Mucosa of descending colon (tissue), 3 donors: Measurements from ENCODE around the gene ERFL. TPM values are rescaled to one million over a fixed set of nuclear protein-coding genes. Genes with fewer than 3 reads are reported as not detected.

Experiments used
- ATAC-seq: fragments of 200-7000 bp; cut with Tn5 transposase; one replicate; pipeline ENCODE4 v1.9.1; 2020; ENCODE audit warnings: mild to moderate bottlenecking, moderate library complexity
- DNase-seq, 3 donors: peaks; one replicate each; pipeline ENCODE4 v3.0.0-alpha.2; 2020
- H3K36me3 ChIP-seq: fragments of 200-600 bp; one replicate; pipeline ENCODE4 v1.8.0; 2021; ENCODE audit warnings: low read depth, mild to moderate bottlenecking
- H3K4me1 ChIP-seq: fragments of 200-600 bp; one replicate; pipeline ENCODE4 v1.8.0; 2021; ENCODE audit warnings: low read depth, mild to moderate bottlenecking
- H3K4me3 ChIP-seq: fragments of 200-600 bp; one replicate; pipeline ENCODE4 v1.8.0; 2021; ENCODE audit warnings: mild to moderate bottlenecking
- H3K9me3 ChIP-seq: fragments of 200-600 bp; one replicate; pipeline ENCODE4 v1.8.0; 2021; ENCODE audit warnings: mild to moderate bottlenecking
- intact Hi-C, 2 donors: fragments of 100-400 bp; cut with DNase I in 1 of 2; cut with micrococcal nuclease in 1 of 2; formaldehyde crosslinking; loops; one replicate each; pipeline versions ENCODE4 v1.11.0 to v1.11.1; 2022; cut with DNase I, micrococcal nuclease
- total RNA-seq, 3 donors: library from RNA; stranded (reverse); fragmentation: NEBNext Ultra II Directional in 2 of 3; extraction: Animal tissue kit (Norgen Biotek cat#: 25700) in 2 of 3; gene quantifications; one replicate each; pipeline versions ENCODE4 v1.2.1 to v1.2.4, GENCODE V29; 2021 to 2023
- TF ChIP-seq, protein P1 (sequence below): fragments of 200-600 bp; IDR thresholded peaks from one replicate; pipeline ENCODE4 v1.8.0; 2022; ENCODE audit warnings: antibody characterized with exemption, mild to moderate bottlenecking
- donor health status: DM: no; HTN: no; CAD: no; lungs with moderate emphysema.
- donor health status: DM: no; HTN: no; CAD: no.
- donor health status: DM: no; HTN: yes; CAD: no.

The ERFL gene
- total RNA-seq, 3 donors from 2014 or later = 0.70 to 1.1 (median 0.98) TPM

GRCh38 chr19:41932259-41932719, 4.0 kb upstream of the ERFL start:
- ATAC-seq (no peak), DNase-seq (peak in 1 of 3 donors; percentile 44)
- Histone ChIP-seq H3K9me3 (no peaks in the 10 kb centered on the region), H3K4me1 (peaks cover 17% of the 10 kb centered on the region), H3K4me3 (no peak overlapping the region), H3K36me3 (no peaks in the 10 kb centered on the region)
- intact Hi-C loops = no loop called here
- TF ChIP-seq, protein P1, sequence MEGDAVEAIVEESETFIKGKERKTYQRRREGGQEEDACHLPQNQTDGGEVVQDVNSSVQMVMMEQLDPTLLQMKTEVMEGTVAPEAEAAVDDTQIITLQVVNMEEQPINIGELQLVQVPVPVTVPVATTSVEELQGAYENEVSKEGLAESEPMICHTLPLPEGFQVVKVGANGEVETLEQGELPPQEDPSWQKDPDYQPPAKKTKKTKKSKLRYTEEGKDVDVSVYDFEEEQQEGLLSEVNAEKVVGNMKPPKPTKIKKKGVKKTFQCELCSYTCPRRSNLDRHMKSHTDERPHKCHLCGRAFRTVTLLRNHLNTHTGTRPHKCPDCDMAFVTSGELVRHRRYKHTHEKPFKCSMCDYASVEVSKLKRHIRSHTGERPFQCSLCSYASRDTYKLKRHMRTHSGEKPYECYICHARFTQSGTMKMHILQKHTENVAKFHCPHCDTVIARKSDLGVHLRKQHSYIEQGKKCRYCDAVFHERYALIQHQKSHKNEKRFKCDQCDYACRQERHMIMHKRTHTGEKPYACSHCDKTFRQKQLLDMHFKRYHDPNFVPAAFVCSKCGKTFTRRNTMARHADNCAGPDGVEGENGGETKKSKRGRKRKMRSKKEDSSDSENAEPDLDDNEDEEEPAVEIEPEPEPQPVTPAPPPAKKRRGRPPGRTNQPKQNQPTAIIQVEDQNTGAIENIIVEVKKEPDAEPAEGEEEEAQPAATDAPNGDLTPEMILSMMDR = no peak

DNA sequence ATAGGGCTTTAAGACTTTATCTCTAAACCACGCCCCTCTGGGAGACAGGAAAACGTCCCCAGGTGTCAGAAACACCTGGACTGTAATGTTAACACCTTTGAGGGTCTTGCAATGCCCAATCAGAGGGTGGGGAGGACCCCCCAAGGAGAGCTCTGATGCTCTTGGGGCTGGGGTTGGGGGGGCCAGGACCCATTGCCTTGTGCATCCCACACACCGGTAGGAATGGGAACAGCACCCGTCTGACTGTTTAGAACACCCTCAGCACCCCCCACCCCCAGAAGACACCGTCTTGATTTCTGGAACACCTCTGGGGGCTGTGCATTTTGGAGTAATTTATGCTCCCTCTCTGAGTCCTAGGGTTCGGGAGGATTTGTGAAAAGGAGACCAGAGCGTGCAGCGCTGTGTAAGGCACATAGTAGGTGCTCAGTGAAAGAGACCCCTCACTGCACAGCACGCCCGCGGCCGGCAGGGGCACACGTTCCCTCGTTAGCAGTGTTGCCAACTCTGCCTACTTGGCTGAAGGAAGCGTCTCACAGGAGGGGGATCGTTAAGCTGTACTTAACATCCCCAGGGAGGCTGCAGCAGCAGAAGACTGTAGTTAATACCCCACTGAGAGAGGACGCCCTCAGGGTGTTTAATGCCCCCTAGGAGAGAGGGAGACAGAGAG, 2.8 kb upstream of the ERFL start:
- H3K9me3 ChIP-seq = no peaks in the 10 kb centered on the region
- H3K4me3 ChIP-seq = no peak overlapping the region
- no peak for ATAC-seq
- H3K36me3 ChIP-seq = no peaks in the 10 kb centered on the region
- TF ChIP-seq, protein P1 = no peak
- intact Hi-C loops = no loop called here
- peak in 1 of 3 donors; percentile 36 for DNase-seq
- peaks cover 17% of the 10 kb centered on the region for H3K4me1 ChIP-seq

DNA sequence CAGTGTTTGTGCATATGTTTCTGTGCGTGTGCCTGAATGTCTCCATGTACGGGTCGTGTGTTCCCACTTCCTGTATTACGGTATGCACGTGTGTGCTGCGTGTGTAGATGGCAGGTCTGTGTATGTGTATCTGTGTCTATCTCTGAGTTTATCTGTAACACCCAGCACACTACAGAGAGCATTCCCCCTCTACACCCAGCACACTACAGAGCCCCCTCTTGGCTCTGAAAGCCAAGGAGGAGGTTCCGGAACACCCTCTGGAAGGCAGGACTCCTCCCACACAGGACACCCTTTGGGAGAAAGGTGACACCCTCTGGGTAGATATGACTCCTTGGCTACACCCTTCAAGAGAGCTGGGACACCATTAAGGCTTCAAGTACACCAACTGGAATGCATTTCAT, 2.1 kb upstream of the ERFL start:
- intact Hi-C loops = no loop called here
- DNase-seq = no peak
- ATAC-seq = no peak
- no peaks in the 10 kb centered on the region for H3K9me3 ChIP-seq
- H3K36me3 ChIP-seq = no peaks in the 10 kb centered on the region
- H3K4me1 ChIP-seq = peaks cover 17% of the 10 kb centered on the region
- H3K4me3 ChIP-seq = no peak overlapping the region
- TF ChIP-seq, protein P1 = no peak

GRCh38 chr19:41929536-41930071, 1.4 kb upstream of the ERFL start:
- Histone ChIP-seq H3K9me3 (no peaks in the 10 kb centered on the region), H3K4me3 (no peak overlapping the region), H3K36me3 (no peaks in the 10 kb centered on the region), H3K4me1 (peaks cover 17% of the 10 kb centered on the region)
- DNase-seq (peak in 1 of 3 donors; percentile 28), ATAC-seq (no peak)
- TF ChIP-seq, protein P1 = no peak
- intact Hi-C loops = no loop called here

DNA sequence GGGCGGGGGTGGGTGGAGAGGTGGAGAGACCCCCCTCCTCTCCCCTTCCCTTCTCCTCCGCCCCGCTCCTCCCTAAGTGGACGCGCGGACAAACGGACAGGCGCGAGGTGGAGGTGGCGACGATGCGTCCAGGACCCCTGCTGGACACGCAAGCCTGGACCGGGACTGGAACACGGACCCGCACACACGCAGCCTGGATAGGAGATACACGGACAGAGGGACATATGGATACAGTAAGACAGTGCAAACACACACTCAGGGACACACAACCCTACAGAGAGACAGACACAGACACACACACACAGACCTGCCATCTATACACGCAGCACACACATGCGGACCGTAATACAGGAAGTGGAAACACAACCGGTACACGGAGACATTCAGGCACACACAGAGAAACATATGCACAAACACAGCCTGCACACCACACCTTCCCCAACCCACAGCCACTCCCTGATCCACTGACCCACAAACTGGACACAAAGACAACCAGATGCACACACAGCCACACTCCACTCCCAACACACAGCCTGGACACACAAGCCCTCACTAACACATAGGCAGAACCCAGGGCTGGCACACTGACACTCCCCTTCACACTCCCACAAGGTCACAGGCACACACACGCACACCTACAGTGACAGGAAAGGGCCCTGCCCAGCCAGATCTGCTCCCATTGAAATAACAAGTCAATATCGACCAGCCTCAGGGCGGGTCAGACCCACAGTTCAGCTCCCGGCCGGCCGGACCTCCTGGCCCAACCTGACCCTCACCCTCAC, 696 bp upstream of the ERFL start:
- Histone ChIP-seq H3K4me3 (no peak overlapping the region), H3K9me3 (no peaks in the 10 kb centered on the region), H3K36me3 (no peaks in the 10 kb centered on the region), H3K4me1 (peaks cover 17% of the 10 kb centered on the region)
- ATAC-seq (peak; percentile 79), DNase-seq (peak; percentile 53 to 62 (median 60))
- intact Hi-C loops = no loop called here
- TF ChIP-seq, protein P1 = no peak
